GM12872 (cell line): ENCODE measurements around the gene EWSR1.

Experiments used
- TF ChIP-seq, protein P1 (sequence below): IDR thresholded peaks from 3 replicates; pipeline ENCODE4 v1.5.1; 2011; ENCODE audit warnings: low read depth, mild to moderate bottlenecking, low read length, moderate library complexity; ENCODE audit not compliant: insufficient read depth

EWSR1 gene

GRCh38 chr22:29288837-29289236, 20.8 kb downstream of the EWSR1 start:
- TF ChIP-seq, protein P1, sequence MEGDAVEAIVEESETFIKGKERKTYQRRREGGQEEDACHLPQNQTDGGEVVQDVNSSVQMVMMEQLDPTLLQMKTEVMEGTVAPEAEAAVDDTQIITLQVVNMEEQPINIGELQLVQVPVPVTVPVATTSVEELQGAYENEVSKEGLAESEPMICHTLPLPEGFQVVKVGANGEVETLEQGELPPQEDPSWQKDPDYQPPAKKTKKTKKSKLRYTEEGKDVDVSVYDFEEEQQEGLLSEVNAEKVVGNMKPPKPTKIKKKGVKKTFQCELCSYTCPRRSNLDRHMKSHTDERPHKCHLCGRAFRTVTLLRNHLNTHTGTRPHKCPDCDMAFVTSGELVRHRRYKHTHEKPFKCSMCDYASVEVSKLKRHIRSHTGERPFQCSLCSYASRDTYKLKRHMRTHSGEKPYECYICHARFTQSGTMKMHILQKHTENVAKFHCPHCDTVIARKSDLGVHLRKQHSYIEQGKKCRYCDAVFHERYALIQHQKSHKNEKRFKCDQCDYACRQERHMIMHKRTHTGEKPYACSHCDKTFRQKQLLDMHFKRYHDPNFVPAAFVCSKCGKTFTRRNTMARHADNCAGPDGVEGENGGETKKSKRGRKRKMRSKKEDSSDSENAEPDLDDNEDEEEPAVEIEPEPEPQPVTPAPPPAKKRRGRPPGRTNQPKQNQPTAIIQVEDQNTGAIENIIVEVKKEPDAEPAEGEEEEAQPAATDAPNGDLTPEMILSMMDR = no peak

DNA sequence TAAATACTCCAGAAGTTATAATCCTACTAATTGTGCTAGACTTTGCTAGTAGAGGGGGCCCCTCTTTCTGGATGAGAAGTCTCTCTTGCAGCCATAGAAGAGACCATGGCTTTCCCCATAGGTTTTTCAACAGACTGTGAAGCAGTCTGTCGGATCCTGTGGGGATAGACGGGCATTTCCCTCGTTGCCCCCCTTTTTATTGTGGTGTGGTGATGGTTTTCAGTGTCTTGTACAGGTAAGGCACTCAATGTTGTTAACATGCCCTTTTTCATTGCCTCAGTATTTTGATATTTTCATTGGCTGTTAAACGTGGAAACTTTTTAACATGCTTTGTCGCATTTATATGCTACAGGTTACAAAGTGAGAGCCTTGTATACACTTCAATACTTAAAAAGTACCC, 22.0 kb downstream of the EWSR1 start:
- TF ChIP-seq, protein P1 = no peak

DNA sequence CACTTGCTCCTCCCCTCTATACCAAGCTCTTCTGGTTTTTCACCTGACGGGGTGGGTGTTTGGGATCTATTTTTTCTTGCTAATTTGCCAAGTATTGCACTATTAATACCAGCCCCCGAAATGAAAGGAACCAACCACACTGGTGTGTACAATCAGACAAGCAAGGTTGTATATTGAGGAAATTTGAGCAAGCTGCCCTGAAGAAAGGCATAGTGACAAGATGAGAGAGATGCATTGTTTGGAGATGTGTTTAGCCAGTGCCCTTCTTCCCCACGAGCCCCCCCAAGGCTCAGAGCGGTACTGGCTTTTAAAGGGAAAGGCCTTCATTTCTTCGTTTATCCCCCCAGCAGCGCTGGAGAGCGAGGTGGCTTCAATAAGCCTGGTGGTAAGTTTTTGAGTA, 23.1 kb downstream of the EWSR1 start:
- TF ChIP-seq, protein P1 = no peak

GRCh38 chr22:29292379-29292778, 24.3 kb downstream of the EWSR1 start:
- TF ChIP-seq, protein P1 = no peak

- TF ChIP-seq, protein P1 = no peak
Measured at GRCh38 chr22:29298641-29299040, 30.6 kb downstream of the EWSR1 start.

GRCh38 chr22:29299136-29299900, 31.2 kb downstream of the EWSR1 start:
- TF ChIP-seq, protein P1 = no peak

DNA sequence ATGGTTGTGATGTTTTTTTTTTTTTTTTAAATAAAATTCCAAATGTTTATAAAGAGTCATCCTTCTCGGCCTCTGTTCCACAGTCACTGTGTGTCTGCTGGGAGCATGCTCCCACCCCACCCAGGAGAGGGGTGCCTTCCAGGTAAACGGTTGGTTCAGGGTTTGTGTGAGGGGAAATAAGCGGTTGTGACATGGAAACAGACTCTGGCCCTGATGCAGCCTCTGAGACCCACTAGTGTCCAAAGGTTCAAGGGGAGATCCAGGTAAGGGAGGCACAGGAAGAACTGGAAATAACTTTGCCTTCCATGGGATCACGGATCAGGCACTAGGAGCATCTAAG, 32.4 kb downstream of the EWSR1 start:
- TF ChIP-seq, protein P1 = no peak
